DMS153 treated with DMSO at 0.1 percent for 48 hours (cell line): ENCODE data around the gene APOL4.
A peak's percentile ranks its signal among the peaks of the same experiment; 100 is the strongest.
"Not testable (repeated sequence)": the region's sequence is repeated elsewhere in the genome, so short reads cannot be mapped to it uniquely, and the experiment has no call there.

Experiments used
- DNase-seq: peaks from one replicate; lab custom pipeline; 2025; ENCODE audit not compliant: unreplicated experiment; lab: John Stamatoyannopoulos, UW

APOL4 gene

GRCh38 chr22:36231051-36231450 is 29.4 kb upstream of the APOL4 start:
- not testable (repeated sequence) for DNase-seq

DNA sequence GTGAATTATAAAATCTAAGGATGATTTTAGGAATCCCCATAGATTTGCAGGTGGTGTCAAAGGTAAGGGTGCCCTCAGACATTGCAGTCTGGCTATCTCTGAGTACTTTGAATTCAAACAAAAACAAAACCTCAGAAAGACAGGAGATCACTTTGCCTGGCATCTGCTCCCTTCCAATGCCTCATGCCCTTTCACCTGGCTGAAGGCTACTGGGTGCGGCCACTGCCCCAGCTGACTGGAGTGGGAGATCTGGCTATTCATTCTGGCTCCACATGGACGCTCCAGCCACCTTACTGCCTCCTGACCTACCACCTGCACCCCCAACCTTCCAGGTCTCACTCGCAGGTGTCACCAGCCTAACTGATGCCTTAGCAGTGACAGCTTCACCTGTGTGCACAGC is 28.0 kb upstream of the APOL4 start:
- not testable (repeated sequence) for DNase-seq

- DNase-seq = no peak
Observed at GRCh38 chr22:36228944-36229343, 27.3 kb upstream of the APOL4 start.

- DNase-seq = not testable (repeated sequence)
Observed at GRCh38 chr22:36228369-36228768, 26.8 kb upstream of the APOL4 start.

DNA sequence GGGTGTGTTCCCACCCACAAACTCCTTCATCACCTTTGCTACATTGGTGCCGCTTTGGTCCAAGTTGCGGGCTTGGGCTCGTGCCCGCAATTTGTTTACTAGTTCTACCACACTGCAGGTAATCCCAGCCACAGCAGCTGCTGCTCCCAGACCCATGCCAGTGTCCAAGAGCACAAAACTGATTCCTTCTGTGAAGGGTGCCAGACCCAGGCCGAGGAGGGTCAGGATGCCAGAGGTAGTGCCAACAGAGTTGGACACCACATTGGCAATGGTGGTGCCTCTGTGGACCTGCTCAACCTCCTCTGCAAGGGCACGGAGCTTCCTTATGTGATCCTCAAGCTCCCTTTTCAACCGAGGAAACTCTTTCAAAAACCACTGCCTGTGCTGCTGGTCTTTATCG is 26.2 kb upstream of the APOL4 start:
- no peak for DNase-seq

DNA sequence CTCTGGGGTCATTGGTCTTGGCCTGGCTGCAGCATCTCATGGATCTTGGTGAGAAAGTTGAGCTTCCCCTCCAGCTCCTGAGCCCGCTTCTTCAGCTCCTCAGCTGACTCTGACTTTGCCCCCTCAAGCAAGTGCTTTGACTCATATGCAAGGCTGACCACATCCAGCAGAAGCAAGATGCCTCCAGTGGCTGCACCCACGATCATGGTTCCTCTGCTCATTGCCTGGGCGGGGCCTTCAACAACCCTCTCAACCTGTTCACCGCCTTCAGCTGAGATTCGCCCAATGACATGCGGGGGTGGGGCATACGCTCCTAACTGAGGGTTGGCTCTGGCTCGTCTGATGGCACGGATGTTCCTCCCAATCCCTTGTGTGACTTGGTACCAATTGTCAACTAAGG is 25.8 kb upstream of the APOL4 start:
- no peak for DNase-seq

DNA sequence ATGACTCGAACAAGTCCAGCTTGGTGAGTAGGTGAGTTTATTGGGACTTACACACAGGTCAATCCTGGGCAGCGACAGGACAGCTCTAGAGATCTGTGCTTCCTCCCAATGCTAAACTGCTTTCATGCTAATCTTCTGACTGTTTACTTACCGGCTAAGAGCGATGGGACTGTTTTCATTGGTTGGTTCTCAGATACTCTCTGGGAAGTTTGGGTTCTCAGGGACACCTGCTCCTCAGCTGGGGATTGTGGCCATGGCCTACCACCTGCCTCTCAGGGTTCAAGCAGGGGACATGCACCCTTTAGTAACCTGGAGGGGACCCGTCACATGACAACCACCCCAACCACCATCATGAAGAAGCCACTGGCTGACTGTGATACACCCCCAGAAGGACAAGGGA is 24.6 kb upstream of the APOL4 start:
- no peak for DNase-seq

DNA sequence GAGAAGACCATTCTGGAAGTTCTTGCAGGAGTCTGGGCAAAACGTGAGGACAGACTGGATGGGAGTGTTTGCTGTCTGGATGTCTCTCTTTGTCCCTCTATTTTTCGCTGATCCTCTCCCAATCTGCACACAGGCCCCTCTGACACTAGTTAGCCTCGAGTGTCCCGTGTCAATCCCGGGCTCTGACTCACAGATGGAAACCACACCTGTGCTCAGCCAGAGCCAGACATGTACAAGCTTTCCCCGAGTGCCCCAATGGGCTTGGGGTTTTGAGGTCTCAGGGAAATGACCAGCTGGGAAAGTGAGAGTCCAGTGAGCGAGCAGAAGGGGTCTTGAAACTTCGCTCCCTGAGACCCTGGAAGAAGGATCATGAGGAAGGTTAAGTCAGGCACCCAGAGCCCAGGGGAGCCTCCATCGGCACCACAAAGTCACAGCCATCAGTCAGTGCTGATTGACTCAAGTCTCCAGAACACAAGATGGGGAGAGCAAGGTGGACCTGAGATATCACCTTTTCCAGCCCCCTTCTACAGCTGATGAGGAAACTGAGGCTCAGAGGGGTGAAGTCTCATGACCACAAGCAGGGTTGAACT is 23.8 kb upstream of the APOL4 start:
- no peak for DNase-seq

DNA sequence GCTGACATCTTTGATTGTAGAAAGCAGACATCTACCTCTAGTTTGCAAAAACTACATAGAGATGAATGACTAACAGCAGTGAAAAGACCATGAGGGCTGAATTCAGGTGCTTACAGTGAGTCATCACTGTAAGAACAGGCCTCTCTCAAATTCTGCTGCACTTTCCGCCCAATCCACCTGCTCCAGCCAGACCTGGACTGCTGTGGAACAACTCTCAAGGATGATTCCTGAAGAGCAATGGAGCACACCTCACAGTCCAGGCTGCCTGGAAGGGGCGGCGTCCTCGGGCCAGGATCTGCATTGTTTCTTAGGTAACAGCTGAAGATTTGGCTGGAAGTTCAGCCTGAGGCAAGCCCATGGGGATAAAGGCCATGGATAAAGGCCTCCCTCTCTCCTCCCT is 22.6 kb upstream of the APOL4 start:
- no peak for DNase-seq

DNA sequence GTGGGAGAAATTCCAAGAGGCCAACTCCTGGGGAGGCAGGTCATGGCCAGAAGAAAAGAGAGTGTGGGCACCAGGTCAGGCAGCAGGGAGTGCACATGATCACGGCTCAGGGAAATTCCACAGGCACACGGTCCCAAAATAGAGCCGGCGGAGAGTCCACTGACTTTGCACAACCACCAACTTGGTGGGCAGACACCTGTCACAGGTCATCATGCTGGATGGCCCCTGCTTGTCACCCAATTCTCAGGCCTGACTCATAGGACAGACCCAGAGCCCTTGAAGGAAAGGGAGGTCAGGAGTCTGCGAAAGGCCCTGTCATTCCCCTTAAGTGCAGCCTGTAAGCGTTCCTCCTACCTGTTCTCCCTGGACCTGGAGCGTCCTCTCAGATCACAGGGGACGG is 21.9 kb upstream of the APOL4 start:
- no peak for DNase-seq

DNA sequence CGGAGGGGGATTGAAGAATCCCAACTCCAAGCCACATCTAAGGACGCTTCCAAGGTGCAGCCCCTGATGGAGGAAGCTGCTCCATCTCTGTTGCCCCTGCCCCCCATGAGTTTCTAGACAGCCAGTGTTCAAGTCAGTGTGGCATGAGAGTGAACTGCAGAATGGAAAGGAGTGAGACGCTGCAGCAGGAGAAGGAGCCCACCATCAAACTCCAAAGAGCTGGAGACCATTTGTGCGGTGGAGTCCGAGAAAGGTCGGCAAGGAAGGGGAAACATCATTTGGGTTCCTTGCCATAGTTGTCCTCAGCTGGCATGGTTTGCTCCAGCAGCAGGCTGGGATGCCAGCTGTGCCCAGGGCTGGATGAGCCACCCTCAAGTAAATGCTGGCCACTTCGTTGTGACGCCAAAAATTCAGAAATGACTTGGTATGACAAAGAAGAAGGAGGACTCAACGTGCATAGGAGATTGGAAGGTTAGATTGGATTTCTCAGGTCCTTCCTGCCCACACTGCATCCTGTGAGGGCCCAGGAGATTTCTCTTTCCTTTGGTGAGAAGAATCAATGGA is 21.4 kb upstream of the APOL4 start:
- no peak for DNase-seq

- DNase-seq = peak; percentile 51
Observed at GRCh38 chr22:36221799-36222751, 20.5 kb upstream of the APOL4 start.

DNA sequence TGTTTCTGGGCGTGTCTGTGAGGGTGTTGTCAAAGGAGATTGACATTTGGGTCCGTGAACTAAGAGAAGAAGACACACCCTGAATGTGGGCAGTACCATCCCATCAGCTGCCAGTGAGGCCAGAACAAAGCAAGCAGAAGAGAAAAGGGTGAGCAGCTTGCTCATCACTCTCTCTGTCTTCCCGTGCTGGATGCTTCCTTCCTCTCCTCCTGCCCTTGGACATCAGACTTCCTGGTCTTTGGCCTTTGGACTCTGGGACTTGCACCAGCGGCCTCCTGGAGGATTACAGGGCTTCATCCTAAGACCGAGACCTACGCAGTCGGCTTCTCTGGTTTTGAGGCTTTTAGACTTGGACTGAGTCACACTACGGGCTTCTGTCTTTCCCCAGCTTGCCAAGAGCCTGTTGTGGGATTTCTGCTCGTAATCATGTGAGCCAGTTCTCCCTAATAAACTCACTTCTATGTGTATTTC is 18.9 kb upstream of the APOL4 start:
- peak; percentile 59 for DNase-seq

DNA sequence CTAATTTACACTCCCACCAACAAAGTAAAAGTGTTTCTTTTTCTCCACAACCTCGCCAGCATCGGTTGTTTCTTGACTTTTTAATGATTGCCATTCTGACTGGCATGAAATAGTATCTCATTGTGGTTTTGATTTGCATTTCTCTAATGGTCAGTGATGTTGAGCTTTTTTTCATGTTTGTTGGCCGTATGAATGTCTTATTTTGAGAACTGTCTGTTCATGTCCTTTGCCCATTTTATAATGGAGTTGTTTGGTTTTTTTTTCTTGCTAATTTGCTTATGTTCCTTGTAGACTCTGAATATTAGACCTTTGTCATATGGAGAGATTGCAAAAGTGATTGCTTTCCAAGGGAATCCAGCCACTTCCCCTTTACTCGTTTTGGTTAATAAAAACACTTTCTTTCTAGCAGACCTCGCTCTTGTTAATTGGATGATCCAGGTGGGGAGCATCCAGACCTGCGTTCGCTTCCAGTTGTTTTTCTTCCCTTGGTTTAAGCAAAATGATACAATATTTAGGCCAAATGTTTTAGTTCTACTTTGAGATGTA is 17.1 kb upstream of the APOL4 start:
- no peak for DNase-seq

- DNase-seq = no peak
Observed at GRCh38 chr22:36215981-36216380, 14.4 kb upstream of the APOL4 start.

GRCh38 chr22:36213586-36213985 is 12.0 kb upstream of the APOL4 start:
- no peak for DNase-seq

DNA sequence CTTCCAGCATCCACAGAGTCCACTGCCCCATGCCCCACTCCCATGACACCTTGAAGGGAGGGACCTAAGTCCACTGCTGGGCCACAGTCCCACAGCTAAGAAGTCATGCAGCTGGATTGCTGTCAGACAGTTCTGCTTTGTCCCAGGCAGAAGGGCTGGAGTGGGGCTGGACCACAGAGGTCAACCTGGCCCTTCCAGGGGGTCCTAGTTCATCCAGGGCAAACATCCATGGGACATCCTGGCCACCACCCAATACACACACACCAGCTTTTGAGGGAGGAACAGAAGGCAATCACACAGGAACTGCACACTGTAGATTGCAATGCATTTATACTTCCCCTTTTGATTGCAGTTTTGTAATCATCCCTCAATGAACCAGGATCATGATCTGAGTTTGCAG is 11.3 kb upstream of the APOL4 start:
- DNase-seq = no peak

DNA sequence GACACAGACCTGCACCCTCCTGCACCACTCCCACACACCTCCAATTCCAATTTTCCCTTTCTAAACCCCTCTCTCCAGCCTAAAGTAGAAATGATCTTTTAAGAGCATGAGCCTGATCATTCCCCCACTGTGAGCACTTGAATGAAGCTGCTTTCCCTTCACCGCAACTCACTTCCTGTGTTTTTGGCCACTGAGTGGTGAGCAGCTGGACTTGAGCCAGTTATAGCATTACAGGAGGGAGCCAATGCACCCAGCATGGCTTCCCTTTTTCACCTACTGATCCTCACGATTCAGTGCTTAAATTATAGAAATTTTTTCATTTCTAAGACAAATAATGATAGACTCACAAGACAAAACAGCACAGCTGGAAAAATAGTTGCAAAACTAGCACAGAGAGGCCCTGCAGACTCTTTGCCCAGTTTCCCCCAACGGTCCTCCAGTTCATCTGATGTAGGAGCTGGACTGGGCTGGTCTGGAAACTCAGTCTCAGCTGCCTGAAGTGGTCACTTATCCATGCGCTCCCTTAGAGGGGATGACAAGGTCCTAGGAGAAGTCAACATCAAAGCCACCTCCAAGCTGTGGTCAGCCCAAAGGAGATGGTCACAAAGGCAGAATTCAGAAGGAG is 9.7 kb upstream of the APOL4 start:
- DNase-seq = peak; percentile 14

- DNase-seq = no peak
Observed at GRCh38 chr22:36210224-36210623, 8.6 kb upstream of the APOL4 start.

DNA sequence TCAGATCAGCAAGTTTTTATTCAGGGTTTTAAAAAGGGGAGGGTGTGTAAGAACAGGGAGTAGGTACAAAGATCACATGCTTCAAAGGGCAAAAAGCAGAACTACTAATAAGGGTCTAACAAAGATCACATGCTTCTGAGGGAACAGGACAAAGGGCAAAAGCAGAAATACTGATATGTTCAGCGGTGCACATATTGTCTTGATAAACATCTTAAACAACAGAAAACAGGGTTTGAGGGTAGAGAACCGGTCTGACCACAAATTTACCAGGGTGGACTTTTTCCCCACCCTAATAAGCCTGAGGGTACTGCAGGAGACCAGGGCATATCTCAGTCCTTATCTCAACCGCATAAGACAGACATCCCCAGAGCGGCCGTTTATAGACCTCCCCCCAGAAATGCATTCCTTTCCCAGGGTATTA is 7.9 kb upstream of the APOL4 start:
- DNase-seq = not testable (repeated sequence)

- DNase-seq = no peak
Observed at GRCh38 chr22:36208914-36209313, 7.3 kb upstream of the APOL4 start.
